NK-92 (cell line): ENCODE measurements around the gene CRABP1.

Experiments used
- DNase-seq: peaks from one replicate; lab custom pipeline; 2025; ENCODE audit not compliant: unreplicated experiment; lab: John Stamatoyannopoulos, UW

The CRABP1 gene

DNA sequence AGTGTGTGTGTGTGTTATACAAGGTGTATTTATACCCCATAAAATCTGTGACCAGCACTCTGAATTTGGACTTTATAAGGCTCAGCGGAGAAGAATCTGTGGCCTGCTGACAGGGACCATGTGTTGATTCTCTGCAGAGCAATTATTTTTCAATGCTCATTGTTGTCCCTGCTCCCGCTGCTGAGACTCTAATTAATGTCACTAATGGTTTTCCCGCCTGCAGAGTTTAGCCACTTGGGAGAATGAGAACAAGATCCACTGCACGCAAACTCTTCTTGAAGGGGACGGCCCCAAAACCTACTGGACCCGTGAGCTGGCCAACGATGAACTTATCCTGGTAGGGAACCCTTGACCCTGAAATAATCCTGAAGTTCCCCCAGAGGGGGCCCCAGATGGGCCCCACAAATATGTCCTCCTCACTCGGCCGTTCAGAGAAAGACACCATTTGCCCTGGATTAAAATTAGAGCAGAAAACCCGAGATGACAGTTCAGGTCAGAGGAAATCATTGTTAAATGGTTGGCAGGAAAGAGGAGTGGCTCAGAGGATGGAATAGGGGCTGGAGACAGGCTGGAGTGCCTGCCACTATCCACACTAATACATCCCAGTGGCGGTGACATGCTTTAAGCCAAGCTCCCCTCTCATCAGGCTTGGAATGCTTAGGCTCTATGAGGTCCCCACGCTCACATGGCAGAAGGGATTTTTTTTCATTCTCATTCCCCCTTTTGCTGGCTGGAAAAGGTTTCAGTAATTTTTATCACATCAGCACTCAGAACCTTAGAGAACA lies 3.3 kb downstream of the CRABP1 start:
- DNase-seq = no peak

- DNase-seq = no peak
These were observed 5.4 kb downstream of the CRABP1 start for GRCh38 chr15:78345396-78346125.

DNA sequence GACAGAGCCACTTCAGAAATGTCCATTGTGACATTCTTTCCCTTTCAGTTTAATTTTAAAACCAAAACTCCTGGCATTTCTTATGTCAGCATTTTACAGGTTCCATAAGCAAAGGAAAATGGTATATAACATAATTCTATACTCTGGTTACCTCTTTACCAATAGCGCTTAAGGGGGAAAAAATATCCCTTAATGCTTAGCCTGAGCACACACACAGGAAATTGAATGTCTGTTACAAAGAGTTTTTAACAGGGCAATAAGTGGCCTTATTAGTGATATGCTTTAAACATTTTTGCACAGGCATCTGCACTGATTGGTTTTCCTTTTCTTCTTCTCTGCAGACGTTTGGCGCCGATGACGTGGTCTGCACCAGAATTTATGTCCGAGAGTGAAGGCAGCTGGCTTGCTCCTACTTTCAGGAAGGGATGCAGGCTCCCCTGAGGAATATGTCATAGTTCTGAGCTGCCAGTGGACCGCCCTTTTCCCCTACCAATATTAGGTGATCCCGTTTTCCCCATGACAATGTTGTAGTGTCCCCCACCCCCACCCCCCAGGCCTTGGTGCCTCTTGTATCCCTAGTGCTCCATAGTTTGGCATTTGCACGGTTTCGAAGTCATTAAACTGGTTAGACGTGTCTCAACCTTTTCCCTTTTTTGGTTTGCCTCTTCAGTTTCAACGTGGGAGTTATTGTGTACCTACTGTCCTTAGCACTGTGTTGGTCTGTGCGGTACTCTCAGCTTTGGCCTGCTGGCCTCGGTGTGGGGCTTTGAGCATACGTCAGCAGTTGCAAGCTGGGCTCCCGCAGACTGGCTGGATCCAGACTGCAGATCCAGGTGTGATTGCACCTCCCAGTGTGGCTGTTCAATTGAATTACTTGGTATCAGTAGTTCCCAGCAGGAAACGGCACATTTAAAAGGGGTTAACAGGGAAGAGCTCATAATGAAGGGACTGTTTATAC lies 7.7 kb downstream of the CRABP1 start:
- no peak for DNase-seq

DNA sequence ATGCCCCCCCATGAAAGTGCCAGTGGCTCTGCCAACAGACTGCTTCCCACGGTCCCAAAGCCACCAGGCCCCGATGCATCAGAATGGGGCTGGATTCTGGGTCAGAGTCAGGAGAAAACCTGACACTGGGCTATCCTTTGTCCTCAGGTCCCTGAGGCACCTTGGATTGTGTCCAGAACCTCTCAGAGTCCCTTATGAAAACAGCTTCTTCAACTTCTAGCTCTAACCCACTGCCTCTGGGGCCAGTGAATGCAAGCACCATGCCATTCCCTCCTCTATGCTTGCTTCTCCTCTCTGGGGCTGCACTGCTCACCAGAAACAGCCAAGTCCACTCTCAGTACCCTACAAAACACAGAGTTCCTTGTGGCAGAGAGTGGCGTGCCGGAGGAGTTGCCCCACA lies 9.9 kb downstream of the CRABP1 start:
- no peak for DNase-seq

DNA sequence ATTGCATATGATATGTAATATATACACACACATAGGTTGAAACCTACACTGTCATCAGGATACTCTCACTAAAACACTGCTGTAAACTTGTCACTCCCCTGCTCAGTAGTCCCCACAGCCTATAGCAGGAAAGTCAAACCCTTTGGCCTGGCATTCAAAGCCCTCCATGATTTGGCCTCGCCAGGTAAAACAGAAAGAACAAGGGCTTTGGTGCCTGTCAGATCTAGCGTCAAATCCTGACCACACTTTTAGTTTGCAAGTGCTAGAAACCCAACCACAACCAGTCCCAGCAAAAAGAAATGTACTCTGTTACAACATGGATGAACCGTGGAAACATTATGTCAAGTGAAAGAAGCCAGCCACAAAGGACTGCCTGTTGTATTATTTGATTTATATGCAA lies 11.4 kb downstream of the CRABP1 start:
- no peak for DNase-seq

- no peak for DNase-seq
These were observed 12.9 kb downstream of the CRABP1 start for GRCh38 chr15:78353093-78353492.

DNA sequence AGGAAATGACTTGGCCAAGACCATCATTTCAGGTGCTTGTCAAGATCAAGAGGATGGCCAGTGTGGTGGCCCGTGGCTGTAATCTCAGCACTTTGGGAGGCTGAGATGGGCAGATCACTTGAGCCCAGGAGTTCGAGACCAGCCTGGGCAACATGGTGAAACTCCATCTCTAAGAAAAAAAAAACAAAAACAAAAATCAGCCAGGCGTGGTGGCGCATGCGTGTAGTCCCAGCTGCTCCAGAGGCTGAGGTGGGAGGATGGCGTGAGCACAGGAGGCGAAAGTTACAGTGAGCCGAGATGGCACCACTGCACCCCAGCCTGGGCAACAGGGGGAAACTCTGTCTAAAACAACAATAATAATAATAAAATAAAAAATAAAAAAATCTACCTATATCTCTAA lies 15.0 kb downstream of the CRABP1 start:
- no peak for DNase-seq

- DNase-seq = no peak
These were observed 18.1 kb downstream of the CRABP1 start for GRCh38 chr15:78358102-78358870.

DNA sequence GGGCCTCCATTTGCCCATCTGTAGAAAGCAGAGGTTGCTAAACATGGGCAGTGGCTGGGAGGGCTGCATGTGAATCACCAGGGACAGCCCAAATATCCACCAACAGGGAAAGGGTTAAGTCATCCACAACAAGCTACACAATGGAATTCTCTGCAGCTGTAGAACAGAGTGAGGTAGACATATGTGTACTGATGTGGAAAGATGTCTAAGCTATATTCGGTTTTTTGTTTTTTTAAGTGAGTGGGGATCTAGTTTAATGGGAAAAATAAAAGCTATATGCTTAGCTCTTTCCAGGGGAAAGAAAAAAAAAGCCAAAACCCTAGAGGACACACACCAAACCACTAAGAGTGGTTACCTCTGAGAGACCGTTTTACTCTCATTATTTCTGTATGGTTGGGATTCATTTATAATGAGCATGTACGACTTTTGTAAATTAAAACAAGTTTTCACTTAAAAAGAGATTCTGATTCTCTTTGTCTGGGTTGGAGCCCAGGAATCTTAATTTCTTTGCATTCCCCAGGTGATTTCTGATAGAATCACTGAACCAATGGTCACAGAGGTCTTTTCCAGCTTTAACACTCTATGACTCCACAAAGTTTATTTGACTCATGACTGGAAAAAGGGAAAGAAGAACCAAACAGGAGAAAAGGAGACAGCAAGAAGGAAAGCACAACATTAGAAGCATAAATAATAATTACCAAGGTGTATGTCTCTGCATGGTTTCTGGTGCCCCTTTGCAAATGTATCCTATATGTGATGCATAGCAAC lies 19.1 kb downstream of the CRABP1 start:
- DNase-seq = no peak

DNA sequence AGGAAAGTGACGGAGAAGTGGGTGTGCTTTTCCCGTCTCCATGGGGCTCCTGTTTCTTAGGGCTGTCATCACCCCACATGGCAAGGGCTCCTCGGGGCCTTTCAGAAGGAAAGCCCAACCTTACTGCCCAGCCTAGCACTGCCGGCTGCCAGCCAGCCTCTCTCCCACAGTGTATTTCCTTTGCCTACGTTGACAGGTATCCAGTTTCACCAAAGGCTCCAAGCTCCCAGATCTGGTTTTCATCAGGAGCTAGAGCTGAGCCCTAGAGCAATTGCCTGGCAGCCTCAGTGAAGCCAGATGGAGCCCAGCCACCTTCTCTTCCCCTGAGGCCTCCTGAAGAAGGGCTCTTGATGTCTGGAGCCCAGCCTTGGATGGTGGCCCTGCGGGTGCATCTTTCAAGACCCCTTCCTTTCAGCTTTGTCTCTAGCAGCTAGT lies 20.2 kb downstream of the CRABP1 start:
- no peak for DNase-seq

GRCh38 chr15:78360958-78361718 lies 21.0 kb downstream of the CRABP1 start:
- no peak for DNase-seq

DNA sequence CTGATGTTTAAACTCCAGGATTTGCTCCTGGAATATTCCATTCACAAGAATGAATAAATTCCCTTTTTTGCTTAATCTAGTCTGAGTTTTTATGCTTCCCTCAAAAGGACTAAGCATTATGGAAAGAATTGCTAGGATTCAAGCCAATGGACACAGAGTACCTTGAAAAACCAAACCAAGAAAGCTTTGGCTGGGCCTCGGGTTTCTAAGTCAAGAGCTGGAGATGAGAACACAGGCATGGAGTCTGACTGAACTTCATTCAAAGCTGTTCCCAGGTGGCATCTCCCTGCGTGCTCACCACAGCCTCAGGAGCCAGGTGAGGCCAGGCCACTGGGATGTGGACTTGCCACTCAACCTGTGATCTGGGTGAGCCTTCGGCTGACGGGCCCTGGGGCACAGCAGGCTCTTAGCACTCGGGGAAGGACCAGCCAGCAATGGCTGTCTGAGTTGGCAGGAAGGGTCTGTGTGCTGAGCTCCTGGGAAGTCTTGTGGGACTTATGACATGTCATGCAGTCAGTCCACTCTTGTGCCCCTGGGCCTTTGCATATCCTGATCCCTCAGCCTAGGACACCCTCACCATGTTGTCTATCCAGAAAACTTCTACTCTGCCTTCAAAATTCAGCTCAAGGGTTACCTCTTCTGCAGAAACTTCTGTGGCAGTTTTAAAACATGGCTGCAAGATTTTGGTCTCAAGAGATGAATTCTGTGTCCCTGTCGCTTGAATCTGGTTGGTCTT lies 21.8 kb downstream of the CRABP1 start:
- DNase-seq = no peak

DNA sequence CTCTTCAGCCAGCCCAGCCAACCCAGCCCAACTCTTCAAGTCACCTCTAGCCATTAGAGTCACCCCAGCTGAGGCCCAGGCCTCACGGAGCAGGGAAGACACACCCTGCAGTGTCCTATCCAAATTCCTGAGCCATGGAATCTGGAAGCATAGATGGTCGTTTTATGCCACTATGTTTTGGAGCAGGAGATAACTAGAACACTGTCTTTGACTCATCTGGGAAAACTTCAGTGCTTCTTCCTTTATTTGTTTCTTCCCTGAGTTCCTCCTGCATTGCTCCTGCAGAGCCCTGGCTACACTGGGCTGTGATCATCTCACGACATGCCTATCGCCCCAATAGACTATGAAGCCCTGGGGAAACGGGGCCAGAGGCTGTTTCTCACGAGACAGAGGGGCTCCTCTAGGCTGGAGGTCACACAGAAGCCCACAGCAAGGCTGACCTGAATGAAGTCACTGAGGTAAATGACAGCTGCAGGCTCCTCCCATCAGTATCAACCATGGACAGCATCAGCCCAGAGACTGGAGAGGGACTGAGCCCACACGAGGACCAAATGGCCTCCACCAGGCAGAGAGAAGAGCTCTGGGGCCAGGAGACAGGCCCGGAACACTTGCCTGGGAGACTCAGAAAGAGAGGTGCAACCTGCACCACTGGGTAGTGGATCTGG lies 22.7 kb downstream of the CRABP1 start:
- no peak for DNase-seq

GRCh38 chr15:78363381-78363734 lies 23.2 kb downstream of the CRABP1 start:
- DNase-seq = no peak

DNA sequence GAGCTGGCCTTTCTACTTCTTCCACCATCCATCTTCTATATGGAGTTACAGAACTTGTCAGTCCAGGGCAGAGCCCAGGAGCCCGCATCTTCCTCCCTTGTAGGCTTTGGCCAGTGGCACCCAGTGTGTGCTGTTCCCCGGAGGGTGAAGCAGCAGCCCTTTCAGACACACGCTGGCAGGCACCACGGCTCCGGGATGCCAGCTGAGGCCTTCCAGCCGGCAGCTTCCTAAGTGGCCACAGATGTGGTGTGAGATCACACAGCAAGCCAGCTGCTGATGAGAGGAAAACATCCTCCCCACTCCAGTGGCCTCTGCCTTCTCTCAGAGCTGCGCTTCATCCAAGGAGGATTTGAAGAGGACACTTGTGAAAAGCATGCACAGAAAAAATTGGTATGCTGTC lies 24.1 kb downstream of the CRABP1 start:
- no peak for DNase-seq

- DNase-seq = no peak
These were observed 25.8 kb downstream of the CRABP1 start for GRCh38 chr15:78365917-78366316.

GRCh38 chr15:78366342-78366741 lies 26.2 kb downstream of the CRABP1 start:
- DNase-seq = no peak

DNA sequence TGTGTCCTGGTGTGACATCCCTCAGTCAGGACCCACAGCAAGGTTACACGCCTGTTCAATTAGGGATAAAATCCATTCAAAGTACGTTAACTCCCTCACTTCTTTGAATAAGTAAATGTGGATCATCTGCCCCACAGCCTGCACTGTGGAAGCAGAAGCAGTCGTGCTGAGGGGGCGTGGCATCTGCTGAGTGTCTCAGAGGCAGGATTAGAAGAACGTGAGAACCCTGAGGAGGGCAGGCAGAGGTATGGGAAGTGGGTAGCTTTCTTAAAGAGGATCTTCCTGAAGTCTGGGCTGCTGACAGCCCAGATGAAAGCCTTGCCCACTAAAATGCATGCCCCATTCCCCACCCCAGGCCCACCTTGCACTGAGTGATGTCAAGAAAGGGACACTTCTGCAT lies 28.5 kb downstream of the CRABP1 start:
- no peak for DNase-seq
